Measurements from ENCODE around the gene PLXDC1.

- TF ChIP-seq FEZF1 (tag by site-specific recombination; IDR thresholded peaks at IDR 0.05) (no peak), SP2 (tag by site-specific recombination; IDR thresholded peaks at IDR 0.05) (no peak), CTCF (tag by site-specific recombination; IDR thresholded peaks at IDR 0.05) (no peak), YY1 (tag by site-specific recombination; IDR thresholded peaks at IDR 0.05) (no peak), ZBTB8A (tag by site-specific recombination; IDR thresholded peaks at IDR 0.05) (no peak), ZNF132 (tag by site-specific recombination; IDR thresholded peaks at IDR 0.05; ENCODE audit: borderline replicate concordance) (no peak), ZNF184 (tag by site-specific recombination; IDR thresholded peaks at IDR 0.05) (no peak), ZSCAN4 (tag by site-specific recombination; IDR thresholded peaks at IDR 0.05) (no peak), AEBP2 (tag by site-specific recombination; IDR thresholded peaks at IDR 0.05; ENCODE audit: borderline replicate concordance) (no peak), ZNF596 (tag by site-specific recombination; IDR thresholded peaks at IDR 0.05) (no peak), REST (tag by site-specific recombination; IDR thresholded peaks at IDR 0.05) (no peak), ZNF274 (IDR thresholded peaks at IDR 0.05; ENCODE audit: low read length) (no peak), ZNF274 (tag by site-specific recombination; IDR thresholded peaks at IDR 0.05; ENCODE audit: borderline replicate concordance) (no peak), ZNF513 (tag by site-specific recombination; IDR thresholded peaks at IDR 0.05) (no peak), ZBTB17 (tag by site-specific recombination; IDR thresholded peaks at IDR 0.05) (no peak)
Measured at GRCh38 chr17:39155654-39156053, 4.2 kb upstream of the PLXDC1 start.
